Naive thymus-derived CD4-positive, alpha-beta T cell (primary cell): ENCODE results near the gene CRPPA. TPM values are rescaled to one million over a fixed set of nuclear protein-coding genes. Genes with fewer than 3 reads are reported as not detected.

Experiments used
- ATAC-seq: fragments of 150-1000 bp; cut with Tn5 transposase; 2 replicates; pipeline ENCODE4 v1.10.0; 2021; ENCODE audit warnings: mild to moderate bottlenecking, moderate library complexity
- CTCF ChIA-PET: fragments of 350-600 bp; sonication (Branson Sonifier 250); formaldehyde crosslinking; loops from one replicate; lab custom pipeline; 2021; ENCODE audit warnings: antibody characterized with exemption; lab: Charles Lee
- POLR2A ChIA-PET: fragments of 350-600 bp; sonication (Branson Sonifier 250); formaldehyde crosslinking; loops from one replicate; lab custom pipeline; 2021; ENCODE audit warnings: antibody characterized with exemption, inconsistent platforms; lab: Charles Lee
- DNase-seq, 9 donors: peaks; one replicate each; pipeline versions ENCODE4 v3.0.0 to v3.0.0-alpha.2; 2020 to 2022; ENCODE audit warnings: mixed read lengths in 1 of 9
- H3K27ac ChIP-seq: one replicate; pipeline ENCODE4 v1.7.0; 2013; ENCODE audit warnings: mild to moderate bottlenecking, low read depth, low read length, moderate library complexity
- H3K27me3 ChIP-seq, 2 donors: one replicate each; pipeline ENCODE4 v1.7.0; 2013; ENCODE audit warnings: low read length in 2 of 2, mild to moderate bottlenecking in 2 of 2, moderate library complexity in 2 of 2; ENCODE audit not compliant: control insufficient read depth in 2 of 2, insufficient read depth in 2 of 2
- H3K36me3 ChIP-seq, 3 experiments: 1 replicate in 2 of 3; 2 replicates in 1 of 3; pipeline ENCODE4 v1.7.0; 2013; ENCODE audit warnings: low read length in 3 of 3, mild to moderate bottlenecking in 3 of 3, moderate library complexity in 1 of 3; ENCODE audit not compliant: insufficient read depth in 3 of 3, control insufficient read depth in 2 of 3
- H3K4me1 ChIP-seq, 2 donors: one replicate each; pipeline ENCODE4 v1.7.0; 2013; ENCODE audit warnings: low read length in 2 of 2, mild to moderate bottlenecking in 2 of 2, moderate library complexity in 1 of 2; ENCODE audit not compliant: control insufficient read depth in 2 of 2, insufficient read depth in 2 of 2
- H3K4me3 ChIP-seq: 2 replicates; pipeline ENCODE4 v1.7.0; 2013; ENCODE audit warnings: mild to moderate bottlenecking, low read length
- H3K9me3 ChIP-seq, 3 experiments: 1 replicate in 2 of 3; 2 replicates in 1 of 3; pipeline ENCODE4 v1.7.0; 2013; ENCODE audit warnings: low read length in 3 of 3; ENCODE audit not compliant: control insufficient read depth in 2 of 3
- H3K27ac Mint-ChIP-seq, 9 donors: one replicate each; pipeline ENCODE4 v1.8.0; 2020 to 2022; ENCODE audit warnings: mixed read lengths in 9 of 9, mild to moderate bottlenecking in 8 of 9, moderate library complexity in 5 of 9, inconsistent platforms in 2 of 9
- H3K27me3 Mint-ChIP-seq, 5 donors: one replicate each; pipeline ENCODE4 v1.8.0; 2021 to 2022; ENCODE audit warnings: mixed read lengths in 5 of 5, mild to moderate bottlenecking in 1 of 5
- H3K36me3 Mint-ChIP-seq, 5 donors: one replicate each; pipeline ENCODE4 v1.8.0; 2020 to 2022; ENCODE audit warnings: mixed read lengths in 5 of 5, mild to moderate bottlenecking in 3 of 5, inconsistent platforms in 1 of 5
- H3K4me1 Mint-ChIP-seq, 7 donors: one replicate each; pipeline ENCODE4 v1.8.0; 2020 to 2022; ENCODE audit warnings: mixed read lengths in 7 of 7, mild to moderate bottlenecking in 3 of 7, inconsistent platforms in 1 of 7
- H3K4me3 Mint-ChIP-seq, 10 donors: one replicate each; pipeline ENCODE4 v1.8.0; 2020 to 2022; ENCODE audit warnings: mild to moderate bottlenecking in 10 of 10, mixed read lengths in 10 of 10, moderate library complexity in 6 of 10, inconsistent platforms in 2 of 10
- H3K9me3 Mint-ChIP-seq, 11 donors: one replicate each; pipeline ENCODE4 v1.8.0; 2020 to 2022; ENCODE audit warnings: mixed read lengths in 11 of 11, mild to moderate bottlenecking in 4 of 11, inconsistent platforms in 1 of 11, moderate library complexity in 1 of 11
- intact Hi-C, 2 donors: fragments of 100-400 bp; cut with micrococcal nuclease; formaldehyde crosslinking; loops; one replicate each; pipeline ENCODE4 v1.15.1; 2023
- polyA plus RNA-seq, 2 donors: library from polyadenylated mRNA; unstranded; fragments of 300-500 nt; fragmentation: Illumina TruSeq; gene quantifications; one replicate each; pipeline ENCODE4 v1.2.3, GENCODE V29; 2021
- total RNA-seq, 6 experiments: library from RNA in 5 of 6; stranded (reverse) in 5 of 6; gene quantifications; 1 replicate in 5 of 6; 2 replicates in 1 of 6; pipeline ENCODE4 v1.2.3 and lab custom pipeline; 2021 to 2026

Gene CRPPA
- total and polyA plus RNA-seq, 7 experiments from 2014 or later: 0.21 to 2.5 (median 1.3) TPM

DNA sequence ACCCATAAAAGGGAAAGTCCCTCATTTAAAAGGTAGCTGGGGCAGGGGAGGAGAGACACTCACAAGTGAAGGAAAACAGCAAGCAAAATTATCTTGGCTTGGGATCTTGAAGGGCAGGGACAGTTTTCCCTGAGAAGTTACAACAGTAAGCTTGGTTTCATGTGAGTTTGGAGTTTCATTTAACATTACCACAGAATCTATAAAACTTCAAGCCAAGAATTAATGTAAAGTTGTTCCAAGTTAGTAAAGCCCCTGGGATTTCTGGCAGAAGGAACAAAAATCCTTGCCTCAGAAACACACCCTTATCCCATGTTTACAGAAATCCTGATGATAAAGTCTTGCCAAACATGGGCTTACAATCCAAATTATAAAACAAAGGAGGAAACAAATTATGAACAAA is 19.2 kb downstream of the CRPPA start:
- ChIA-PET POLR2A (no interaction called here), CTCF (interaction anchor here (0.6 kb wide), 1 partner anchor 135 kb away, joined by 3 read pairs; no protein-coding TSS in a partner anchor)
- Histone ChIP-seq H3K9me3 (no peaks in the 10 kb centered on the region), H3K4me3 (no peak overlapping the region), H3K4me1 (no peaks in the 10 kb centered on the region), H3K27me3 (no peaks in the 10 kb centered on the region), H3K36me3 (no peaks in the 10 kb centered on the region), H3K27ac (no peak overlapping the region)
- H3K27ac Mint-ChIP-seq: no peak overlapping the region
- DNase-seq: no peak
- intact Hi-C loops: no loop called here
- no peak overlapping the region for H3K4me3 Mint-ChIP-seq
- no peak for ATAC-seq
- peaks cover 6 to 36% (median 16%) of the 10 kb centered on the region in 11 donors for H3K9me3 Mint-ChIP-seq
- peaks cover 6 to 29% (median 18%) of the 10 kb centered on the region in 5 donors for H3K36me3 Mint-ChIP-seq
- no peaks in the 10 kb centered on the region for H3K27me3 Mint-ChIP-seq
- no peaks in the 10 kb centered on the region for H3K4me1 Mint-ChIP-seq

DNA sequence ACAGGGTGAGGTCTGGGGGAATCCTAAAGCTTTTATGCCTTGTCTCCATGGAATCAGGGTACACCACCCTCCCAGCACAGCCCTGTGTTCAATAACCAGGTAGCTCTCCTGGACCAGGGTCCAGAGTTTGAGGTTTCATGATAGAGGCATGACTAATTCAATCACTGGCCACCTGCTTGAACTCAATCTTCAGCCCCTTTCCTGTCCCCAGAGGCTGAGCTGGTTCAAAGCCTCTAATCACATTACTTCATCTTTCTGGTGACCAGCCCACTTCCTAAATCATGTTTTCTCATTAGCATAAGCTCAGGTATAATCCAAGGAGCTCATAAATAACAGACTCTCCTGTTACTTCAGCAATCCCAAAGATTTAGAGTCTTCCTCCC is 20.5 kb downstream of the CRPPA start:
- peaks cover 6 to 29% (median 18%) of the 10 kb centered on the region in 5 donors for H3K36me3 Mint-ChIP-seq
- no peak overlapping the region for H3K4me3 Mint-ChIP-seq
- ChIA-PET CTCF (no interaction called here), POLR2A (no interaction called here)
- intact Hi-C loops: no loop called here
- DNase-seq (no peak), ATAC-seq (no peak)
- Histone ChIP-seq H3K27me3 (no peaks in the 10 kb centered on the region), H3K27ac (no peak overlapping the region), H3K9me3 (no peaks in the 10 kb centered on the region), H3K4me1 (no peaks in the 10 kb centered on the region), H3K36me3 (no peaks in the 10 kb centered on the region), H3K4me3 (no peak overlapping the region)
- H3K4me1 Mint-ChIP-seq: peaks cover 0 to 6% (median 0%) of the 10 kb centered on the region in 7 donors
- peaks cover 9 to 46% (median 18%) of the 10 kb centered on the region in 11 donors for H3K9me3 Mint-ChIP-seq
- no peaks in the 10 kb centered on the region for H3K27me3 Mint-ChIP-seq
- no peak overlapping the region for H3K27ac Mint-ChIP-seq

DNA sequence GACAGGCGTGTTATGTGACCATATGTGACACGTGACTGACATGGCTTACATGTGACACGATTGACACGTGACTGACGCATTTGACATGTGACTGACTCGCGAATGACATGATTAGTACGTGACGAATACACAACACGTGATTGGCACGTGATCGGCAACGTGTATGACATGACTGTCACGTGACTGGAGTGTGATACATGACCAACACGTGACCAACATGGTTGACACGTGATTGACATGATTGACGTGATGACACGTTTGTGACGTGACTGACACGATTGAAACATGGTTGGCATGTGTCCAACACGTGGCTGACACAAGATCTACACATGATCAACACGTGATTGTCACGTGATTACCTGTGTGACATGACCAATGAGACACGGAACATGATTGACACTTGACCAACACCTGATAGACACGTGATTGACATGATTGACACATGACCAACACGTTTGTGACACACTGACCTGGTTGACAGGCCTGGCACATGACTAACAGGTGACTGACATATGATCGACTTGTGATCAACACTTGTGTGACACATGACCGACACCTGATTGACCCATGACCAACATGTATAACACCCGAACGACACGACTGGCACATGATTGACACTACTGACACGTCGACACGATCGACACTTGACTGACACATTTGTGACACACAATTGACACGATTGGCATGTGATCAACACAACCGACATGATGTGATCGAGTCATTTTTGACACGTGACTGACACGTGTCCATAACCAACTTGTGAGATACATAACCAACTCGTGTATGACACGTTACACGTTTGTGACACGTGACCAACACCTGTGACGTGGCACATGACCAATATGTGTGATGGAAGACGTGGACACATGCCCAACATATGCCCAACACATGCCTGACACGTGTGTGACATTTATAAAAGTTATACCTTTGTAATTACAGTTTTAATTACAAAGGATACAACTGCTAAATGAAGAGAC is 21.1 kb downstream of the CRPPA start:
- H3K36me3 ChIP-seq: no peaks in the 10 kb centered on the region

DNA sequence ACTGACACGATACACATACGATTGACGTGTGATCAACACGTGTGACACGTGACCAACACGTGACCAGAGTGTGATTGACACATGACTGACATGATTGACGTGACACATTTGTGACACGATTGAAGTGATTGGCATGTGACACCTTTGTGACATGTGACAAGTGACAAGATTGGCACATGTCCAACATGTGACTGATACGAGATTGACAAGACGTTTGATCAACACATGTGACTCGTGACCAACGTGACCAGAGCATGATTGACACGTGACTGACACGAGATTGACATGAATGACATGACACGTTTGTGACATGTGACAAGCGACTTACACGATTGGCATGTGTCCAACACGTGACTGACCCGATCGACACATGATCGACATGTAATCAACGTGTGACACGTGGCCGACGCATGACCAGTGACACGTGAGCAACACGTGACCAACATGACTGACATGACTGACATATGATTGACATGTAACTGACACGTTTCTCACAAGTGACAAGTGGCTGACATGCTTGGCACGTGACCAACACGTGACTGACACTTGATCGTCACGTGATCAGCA is 22.0 kb downstream of the CRPPA start:
- peaks cover 0 to 6% (median 0%) of the 10 kb centered on the region in 7 donors for H3K4me1 Mint-ChIP-seq
- no peak overlapping the region for H3K27ac Mint-ChIP-seq
- POLR2A ChIA-PET: no interaction called here
- H3K27ac ChIP-seq: no peak overlapping the region
- H3K36me3 ChIP-seq: no peaks in the 10 kb centered on the region
- no peaks in the 10 kb centered on the region for H3K27me3 Mint-ChIP-seq
- no peak overlapping the region for H3K4me3 Mint-ChIP-seq
- no peak for ATAC-seq
- no peaks in the 10 kb centered on the region for H3K4me1 ChIP-seq
- intact Hi-C loops: no loop called here
- H3K36me3 Mint-ChIP-seq: peaks cover 6 to 25% (median 18%) of the 10 kb centered on the region in 5 donors
- H3K9me3 Mint-ChIP-seq: peaks cover 9 to 47% (median 18%) of the 10 kb centered on the region in 11 donors
- CTCF ChIA-PET: no interaction called here
- no peaks in the 10 kb centered on the region for H3K27me3 ChIP-seq
- no peaks in the 10 kb centered on the region for H3K9me3 ChIP-seq
- H3K4me3 ChIP-seq: no peak overlapping the region
- DNase-seq: no peak

More for the DNA sequence above, 21.1 kb downstream of the CRPPA start:
- H3K36me3 Mint-ChIP-seq: peaks cover 6 to 29% (median 18%) of the 10 kb centered on the region in 5 donors
- H3K4me1 Mint-ChIP-seq: peaks cover 0 to 6% (median 0%) of the 10 kb centered on the region in 7 donors
- CTCF ChIA-PET: no interaction called here
- no peaks in the 10 kb centered on the region for H3K4me1 ChIP-seq
- H3K27ac ChIP-seq: no peak overlapping the region
- POLR2A ChIA-PET: no interaction called here
- DNase-seq (no peak), ATAC-seq (no peak)
- intact Hi-C loops: no loop called here
- no peaks in the 10 kb centered on the region for H3K27me3 Mint-ChIP-seq
- no peak overlapping the region for H3K4me3 Mint-ChIP-seq
- H3K27ac Mint-ChIP-seq: no peak overlapping the region
- no peak overlapping the region for H3K4me3 ChIP-seq
- no peaks in the 10 kb centered on the region for H3K9me3 ChIP-seq
- peaks cover 9 to 47% (median 18%) of the 10 kb centered on the region in 11 donors for H3K9me3 Mint-ChIP-seq
- H3K27me3 ChIP-seq: no peaks in the 10 kb centered on the region

DNA sequence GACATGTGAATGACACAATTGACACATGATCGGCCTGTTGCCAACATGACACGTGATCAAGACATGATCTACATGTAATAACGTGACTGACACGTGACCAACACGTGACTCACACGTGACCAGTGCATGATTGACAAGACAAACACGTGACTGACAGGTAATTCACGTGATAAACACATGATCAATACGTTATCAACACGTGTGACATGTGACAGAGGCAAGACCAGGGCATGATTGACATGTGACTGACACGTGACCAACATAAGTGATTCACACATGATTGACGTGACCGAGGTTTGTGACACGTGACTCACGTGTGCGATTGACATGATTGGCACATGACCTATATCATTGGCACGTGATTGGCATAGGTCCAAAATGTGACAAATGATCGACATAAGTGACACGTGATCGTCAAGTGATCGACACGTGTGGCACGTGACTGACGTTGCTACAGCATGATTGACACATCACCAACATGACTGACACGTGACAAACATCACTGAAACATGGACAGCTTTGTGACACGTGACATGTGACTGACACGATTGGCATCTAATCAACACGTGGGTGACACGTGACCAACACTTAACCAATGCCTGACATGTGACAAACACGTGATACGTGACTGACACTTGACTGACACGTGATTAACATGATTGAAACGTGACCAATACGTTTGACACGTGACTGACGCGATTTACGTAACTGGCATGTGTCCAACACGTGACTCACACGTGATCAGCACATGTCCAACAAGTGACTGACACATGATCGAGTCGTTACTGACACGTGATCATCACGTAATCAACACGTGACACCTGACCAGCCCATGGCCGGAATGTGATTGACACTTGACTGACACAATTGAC is 23.0 kb downstream of the CRPPA start:
- Histone ChIP-seq H3K4me3 (no peak overlapping the region), H3K27ac (no peak overlapping the region), H3K9me3 (no peaks in the 10 kb centered on the region), H3K4me1 (no peaks in the 10 kb centered on the region), H3K36me3 (no peaks in the 10 kb centered on the region), H3K27me3 (no peaks in the 10 kb centered on the region)
- Mint-ChIP-seq H3K27ac (no peak overlapping the region), H3K4me3 (no peak overlapping the region), H3K9me3 (peaks cover 9 to 50% (median 17%) of the 10 kb centered on the region in 11 donors), H3K27me3 (no peaks in the 10 kb centered on the region), H3K36me3 (peaks cover 6 to 26% (median 18%) of the 10 kb centered on the region in 5 donors), H3K4me1 (peaks cover 0 to 6% (median 0%) of the 10 kb centered on the region in 7 donors)
- no peak for ATAC-seq
- ChIA-PET CTCF (no interaction called here), POLR2A (no interaction called here)
- DNase-seq: no peak
- intact Hi-C loops: no loop called here

DNA sequence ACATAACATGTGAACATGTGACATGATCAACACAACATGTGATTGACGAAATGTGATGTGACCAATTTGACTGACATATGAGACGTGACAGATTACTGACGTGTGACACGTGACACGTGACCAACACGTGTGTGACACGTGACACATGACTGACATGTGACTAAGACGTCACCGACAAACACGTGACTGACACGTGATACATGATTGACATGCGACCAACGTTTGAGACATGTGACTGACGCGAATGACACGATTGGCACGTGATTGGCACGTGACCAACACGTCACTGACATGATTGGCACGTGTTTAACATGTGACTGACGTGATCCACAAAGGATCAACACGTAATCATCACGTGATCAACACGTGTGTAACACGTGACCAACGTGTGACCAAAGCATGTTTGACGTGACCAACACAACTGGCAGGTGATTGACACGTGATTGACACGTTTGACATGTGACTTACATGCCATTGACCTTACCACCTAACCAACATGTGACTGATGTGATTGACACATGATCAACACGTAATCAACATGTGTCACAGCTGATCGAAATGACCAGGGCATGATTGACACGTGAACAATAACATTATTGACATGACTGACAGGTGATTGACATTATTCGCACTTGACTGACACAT is 23.7 kb downstream of the CRPPA start:
- no peak overlapping the region for H3K27ac Mint-ChIP-seq
- H3K36me3 ChIP-seq: no peaks in the 10 kb centered on the region
- no peak overlapping the region for H3K4me3 Mint-ChIP-seq
- no peaks in the 10 kb centered on the region for H3K9me3 ChIP-seq
- H3K4me1 ChIP-seq: no peaks in the 10 kb centered on the region
- peaks cover 6 to 25% (median 16%) of the 10 kb centered on the region in 5 donors for H3K36me3 Mint-ChIP-seq
- no peak overlapping the region for H3K4me3 ChIP-seq
- intact Hi-C loops: no loop called here
- no peaks in the 10 kb centered on the region for H3K27me3 ChIP-seq
- ChIA-PET CTCF (no interaction called here), POLR2A (no interaction called here)
- H3K27me3 Mint-ChIP-seq: no peaks in the 10 kb centered on the region
- peaks cover 0 to 6% (median 0%) of the 10 kb centered on the region in 7 donors for H3K4me1 Mint-ChIP-seq
- ATAC-seq (no peak), DNase-seq (no peak)
- no peak overlapping the region for H3K27ac ChIP-seq
- peaks cover 6 to 49% (median 13%) of the 10 kb centered on the region in 11 donors for H3K9me3 Mint-ChIP-seq
